HG02840 (cell line): Measurements from ENCODE around the gene FSIP1.

ENCODE experiments used
- ATAC-seq: cut with Tn5 transposase; IDR thresholded peaks from one replicate; pipeline ENCODE4 v1.9.1; 2021; ENCODE audit warnings: mild to moderate bottlenecking, moderate library complexity, moderate number of reproducible peaks; ENCODE audit not compliant: unreplicated experiment, low FRiP score

Gene FSIP1

GRCh38 chr15:39574427-39574826, 208.2 kb downstream of the FSIP1 start:
- no peak for ATAC-seq

DNA sequence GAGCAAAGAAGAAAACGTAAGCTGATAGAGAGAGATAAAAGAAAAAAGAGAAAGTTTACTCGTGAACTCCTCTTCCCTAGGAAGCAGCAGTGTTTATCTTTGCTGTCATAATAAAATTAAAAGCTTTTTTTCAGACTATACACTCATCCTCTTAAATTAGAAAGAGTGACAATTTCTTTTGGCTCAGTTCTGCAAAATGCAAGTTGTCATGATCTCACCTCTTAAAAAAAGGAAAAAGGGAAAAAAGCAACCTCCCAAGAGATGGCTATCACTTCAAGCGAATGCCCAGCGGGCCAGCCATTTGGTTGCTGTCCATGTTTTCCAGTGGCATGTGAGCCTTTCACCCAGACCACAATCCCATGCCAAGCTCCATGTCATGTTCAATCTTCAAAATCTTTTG, 208.8 kb downstream of the FSIP1 start:
- ATAC-seq, result no peak

DNA sequence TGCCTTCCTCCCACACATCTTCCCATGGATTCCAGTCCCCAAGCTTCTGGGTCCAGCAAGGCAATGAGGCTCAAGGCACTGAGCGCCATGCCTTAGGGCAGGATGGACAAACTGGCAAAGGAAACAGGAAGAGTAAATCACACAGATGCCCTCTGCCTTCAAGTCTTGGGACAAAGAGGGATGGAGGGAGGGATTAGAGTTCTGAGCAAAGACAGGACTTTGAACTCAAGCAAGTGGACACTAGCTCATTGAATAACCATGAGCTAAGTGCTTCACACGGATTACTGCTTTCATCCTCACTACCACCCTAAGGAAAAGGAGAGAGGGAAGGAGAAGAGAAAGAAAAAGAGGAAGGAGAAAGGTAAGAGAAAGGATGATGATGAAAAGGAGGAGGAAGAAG, 209.4 kb downstream of the FSIP1 start:
- ATAC-seq, result no peak

DNA sequence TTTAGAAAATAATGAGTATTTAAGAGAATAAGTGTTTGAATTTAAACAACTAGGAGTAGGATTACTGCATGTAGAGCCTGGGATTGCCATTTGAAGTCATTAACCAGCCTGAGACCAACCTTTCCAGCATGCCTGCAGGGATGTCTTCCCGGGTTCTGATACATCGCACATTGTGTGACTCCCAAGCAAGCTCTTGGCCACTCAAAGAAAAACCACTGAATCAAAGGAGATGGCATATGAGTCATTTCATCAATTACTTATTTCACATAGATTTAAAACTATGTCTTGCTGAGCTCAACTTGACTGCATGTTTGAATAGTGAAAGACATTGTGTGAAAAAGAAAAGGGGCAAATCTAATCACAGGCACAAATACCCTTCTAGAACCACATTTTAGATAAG, 216.8 kb downstream of the FSIP1 start:
- no peak for ATAC-seq

DNA sequence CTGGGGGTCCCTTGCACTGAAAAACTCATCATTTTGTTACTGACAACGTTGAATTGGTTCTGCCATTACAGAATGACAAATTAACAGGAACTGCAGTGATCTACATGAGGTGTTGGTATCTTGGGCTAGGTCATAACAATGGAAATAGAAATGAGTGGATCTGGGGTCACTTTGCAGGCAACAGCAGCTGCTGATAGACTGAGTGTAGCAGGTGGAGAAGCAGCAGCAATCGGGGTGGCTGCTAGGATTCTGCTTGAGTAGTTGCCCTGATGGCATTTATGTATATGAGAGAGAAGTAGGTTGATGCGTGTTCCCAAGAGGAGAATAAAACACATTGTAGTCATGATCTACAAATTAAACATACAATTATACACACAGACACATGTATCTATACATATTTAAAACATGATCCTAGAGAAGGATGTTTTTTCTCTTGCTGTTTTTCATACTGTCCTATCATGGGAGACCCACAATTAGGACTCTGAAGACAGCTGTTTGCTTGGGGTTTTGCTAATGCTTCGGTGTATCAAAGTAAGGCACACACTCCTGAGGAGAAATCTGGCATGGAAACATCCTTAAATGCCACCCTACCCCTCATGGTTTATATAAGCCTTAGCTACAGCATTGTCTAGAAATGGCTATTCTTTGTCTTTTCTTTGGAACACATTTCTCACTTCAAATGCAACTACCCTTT, 217.5 kb downstream of the FSIP1 start:
- no peak for ATAC-seq

DNA sequence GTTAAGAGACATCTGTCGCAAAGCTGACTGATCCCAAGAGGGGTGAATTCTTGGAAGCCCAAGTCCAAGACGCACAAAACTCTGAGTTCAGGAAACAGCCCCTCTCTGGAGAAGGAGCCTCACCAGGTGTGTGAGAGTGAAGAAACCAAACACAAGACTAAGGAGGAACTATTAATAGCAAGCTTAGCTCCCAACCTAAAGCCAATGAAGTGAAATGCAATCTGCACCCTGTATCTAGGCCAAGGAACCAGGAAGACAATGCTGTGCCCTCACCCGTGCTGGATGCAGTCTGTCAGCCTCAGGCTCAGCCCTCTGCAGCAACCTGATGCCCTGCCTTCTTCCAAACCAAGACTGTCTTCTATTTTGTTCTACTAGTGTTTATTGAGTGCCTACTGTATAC, 224.2 kb downstream of the FSIP1 start:
- no peak for ATAC-seq

- ATAC-seq, result no peak
Observed at GRCh38 chr15:39556461-39556860, 226.2 kb downstream of the FSIP1 start.

- ATAC-seq, result no peak
Observed at GRCh38 chr15:39555885-39556284, 226.8 kb downstream of the FSIP1 start.

DNA sequence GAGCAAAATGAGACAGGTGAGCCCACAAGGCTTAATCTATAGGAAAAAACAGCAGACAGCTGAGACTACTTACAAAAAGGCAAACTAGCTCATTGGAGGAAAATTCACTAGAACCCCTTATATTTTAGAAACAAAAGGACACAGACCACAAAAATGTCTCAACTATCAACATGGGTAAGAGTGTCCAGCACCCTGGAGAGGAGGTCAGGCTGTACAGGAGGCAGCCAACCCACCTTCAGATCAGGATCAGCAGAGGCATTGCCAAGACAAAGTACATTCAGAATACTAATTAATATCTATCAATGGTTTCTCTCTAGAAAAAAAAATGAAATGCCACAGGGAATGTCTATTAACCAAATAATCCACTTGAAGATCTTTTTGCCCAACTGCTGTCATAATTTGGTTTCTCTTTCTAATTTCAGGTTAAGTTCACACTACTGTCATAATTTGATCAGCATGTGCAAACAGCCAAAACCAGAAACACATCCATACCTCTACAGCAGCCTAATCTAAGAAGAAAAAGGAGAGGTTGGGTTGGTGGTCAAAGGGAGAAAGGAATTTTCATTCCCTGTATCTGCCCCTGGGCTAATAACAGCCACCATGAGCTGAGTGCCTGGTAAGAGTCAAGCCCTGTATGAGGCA, 227.8 kb downstream of the FSIP1 start:
- no peak for ATAC-seq

- no peak for ATAC-seq
Observed at GRCh38 chr15:39553947-39554693, 228.5 kb downstream of the FSIP1 start.

- ATAC-seq, result no peak
Observed at GRCh38 chr15:39552556-39552955, 230.1 kb downstream of the FSIP1 start.

DNA sequence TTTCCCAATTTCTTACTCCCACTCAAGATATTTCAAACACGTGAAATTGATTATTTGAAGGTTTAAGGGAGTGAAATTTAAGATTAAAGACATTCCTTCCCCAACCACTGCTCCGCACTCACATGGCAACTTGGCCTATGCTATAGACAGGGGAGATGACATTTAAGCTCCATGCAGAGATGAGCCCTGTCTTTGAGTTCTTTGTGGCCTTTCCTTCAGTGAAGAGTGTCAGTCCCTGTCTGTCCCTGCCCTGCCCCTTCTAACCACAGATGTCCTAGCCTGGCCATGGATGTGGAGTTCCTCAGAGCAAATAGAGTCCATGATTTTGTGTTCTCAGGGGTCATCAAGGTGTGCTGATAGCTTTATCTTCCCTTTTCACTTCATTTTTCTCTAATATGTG, 231.2 kb downstream of the FSIP1 start:
- no peak for ATAC-seq
